ENCODE data around the gene NFKBIA. TPM values are rescaled to one million over a fixed set of nuclear protein-coding genes. Genes with fewer than 3 reads are reported as not detected.

NFKBIA gene
- total RNA-seq, 1 experiment from 2014 or later = 99.4 TPM

DNA sequence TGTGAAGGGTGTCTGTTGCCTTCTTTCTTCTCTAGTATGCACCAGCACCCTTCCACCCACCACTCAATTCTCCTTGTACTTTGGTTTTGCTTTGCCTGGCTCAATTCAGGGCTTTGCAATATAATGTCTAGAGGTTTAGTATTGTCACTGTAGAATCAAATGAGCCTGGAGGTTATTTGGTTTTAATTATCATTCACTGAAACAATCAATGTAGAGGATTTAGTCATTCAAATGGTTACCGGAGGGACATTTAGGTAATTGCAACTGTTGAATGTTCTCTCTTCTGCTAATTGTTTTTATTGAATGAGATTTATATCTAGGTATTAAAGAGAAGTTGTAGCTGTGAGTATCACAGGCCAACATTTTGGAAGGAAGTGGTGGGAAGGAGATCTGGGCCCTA is 29.3 kb upstream of the NFKBIA start:
- POLR2A ChIA-PET = no interaction called here
- no peak for ATAC-seq
- TF ChIP-seq SIN3A (IDR thresholded peaks at IDR 0.05; ENCODE audit: borderline replicate concordance, insufficient read depth, low read depth, low read length) (no peak), POLR2AphosphoS5 (IDR thresholded peaks at IDR 0.05; ENCODE audit: low read depth, low read length) (no peak), TCF7L2 (IDR thresholded peaks at IDR 0.05; ENCODE audit: low read depth, low read length) (no peak)
- TF ChIP-seq, protein P1, sequence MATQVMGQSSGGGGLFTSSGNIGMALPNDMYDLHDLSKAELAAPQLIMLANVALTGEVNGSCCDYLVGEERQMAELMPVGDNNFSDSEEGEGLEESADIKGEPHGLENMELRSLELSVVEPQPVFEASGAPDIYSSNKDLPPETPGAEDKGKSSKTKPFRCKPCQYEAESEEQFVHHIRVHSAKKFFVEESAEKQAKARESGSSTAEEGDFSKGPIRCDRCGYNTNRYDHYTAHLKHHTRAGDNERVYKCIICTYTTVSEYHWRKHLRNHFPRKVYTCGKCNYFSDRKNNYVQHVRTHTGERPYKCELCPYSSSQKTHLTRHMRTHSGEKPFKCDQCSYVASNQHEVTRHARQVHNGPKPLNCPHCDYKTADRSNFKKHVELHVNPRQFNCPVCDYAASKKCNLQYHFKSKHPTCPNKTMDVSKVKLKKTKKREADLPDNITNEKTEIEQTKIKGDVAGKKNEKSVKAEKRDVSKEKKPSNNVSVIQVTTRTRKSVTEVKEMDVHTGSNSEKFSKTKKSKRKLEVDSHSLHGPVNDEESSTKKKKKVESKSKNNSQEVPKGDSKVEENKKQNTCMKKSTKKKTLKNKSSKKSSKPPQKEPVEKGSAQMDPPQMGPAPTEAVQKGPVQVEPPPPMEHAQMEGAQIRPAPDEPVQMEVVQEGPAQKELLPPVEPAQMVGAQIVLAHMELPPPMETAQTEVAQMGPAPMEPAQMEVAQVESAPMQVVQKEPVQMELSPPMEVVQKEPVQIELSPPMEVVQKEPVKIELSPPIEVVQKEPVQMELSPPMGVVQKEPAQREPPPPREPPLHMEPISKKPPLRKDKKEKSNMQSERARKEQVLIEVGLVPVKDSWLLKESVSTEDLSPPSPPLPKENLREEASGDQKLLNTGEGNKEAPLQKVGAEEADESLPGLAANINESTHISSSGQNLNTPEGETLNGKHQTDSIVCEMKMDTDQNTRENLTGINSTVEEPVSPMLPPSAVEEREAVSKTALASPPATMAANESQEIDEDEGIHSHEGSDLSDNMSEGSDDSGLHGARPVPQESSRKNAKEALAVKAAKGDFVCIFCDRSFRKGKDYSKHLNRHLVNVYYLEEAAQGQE (IDR thresholded peaks at IDR 0.05; ENCODE audit: insufficient read depth in 1 of 2, low read depth in 2 of 2, low read length in 1 of 2) = no peak
- TF ChIP-seq, protein P2, sequence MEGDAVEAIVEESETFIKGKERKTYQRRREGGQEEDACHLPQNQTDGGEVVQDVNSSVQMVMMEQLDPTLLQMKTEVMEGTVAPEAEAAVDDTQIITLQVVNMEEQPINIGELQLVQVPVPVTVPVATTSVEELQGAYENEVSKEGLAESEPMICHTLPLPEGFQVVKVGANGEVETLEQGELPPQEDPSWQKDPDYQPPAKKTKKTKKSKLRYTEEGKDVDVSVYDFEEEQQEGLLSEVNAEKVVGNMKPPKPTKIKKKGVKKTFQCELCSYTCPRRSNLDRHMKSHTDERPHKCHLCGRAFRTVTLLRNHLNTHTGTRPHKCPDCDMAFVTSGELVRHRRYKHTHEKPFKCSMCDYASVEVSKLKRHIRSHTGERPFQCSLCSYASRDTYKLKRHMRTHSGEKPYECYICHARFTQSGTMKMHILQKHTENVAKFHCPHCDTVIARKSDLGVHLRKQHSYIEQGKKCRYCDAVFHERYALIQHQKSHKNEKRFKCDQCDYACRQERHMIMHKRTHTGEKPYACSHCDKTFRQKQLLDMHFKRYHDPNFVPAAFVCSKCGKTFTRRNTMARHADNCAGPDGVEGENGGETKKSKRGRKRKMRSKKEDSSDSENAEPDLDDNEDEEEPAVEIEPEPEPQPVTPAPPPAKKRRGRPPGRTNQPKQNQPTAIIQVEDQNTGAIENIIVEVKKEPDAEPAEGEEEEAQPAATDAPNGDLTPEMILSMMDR (IDR thresholded peaks at IDR 0.05) = no peak
- H3K9me3 ChIP-seq (ENCODE audit: control insufficient read depth, insufficient read depth, low read depth, low read length) = no peaks in the 10 kb centered on the region
- in situ Hi-C loops (cut with HindIII; ENCODE audit: low pct_unique_long_range_greater_than_20kb, low sequenced_read_pairs) = no loop called here
- no peak overlapping the region for H3K27ac ChIP-seq (ENCODE audit: low read length)
- no TSS peak for BruUV-seq (replicated peaks)
- no peaks in the 10 kb centered on the region for H3K36me3 ChIP-seq (ENCODE audit: control insufficient read depth, insufficient read depth, low read length)
- H3K4me3 ChIP-seq (ENCODE audit: low read depth in 2 of 2, low read length in 2 of 2) = no peak overlapping the region
- H3K4me1 ChIP-seq (ENCODE audit: control insufficient read depth, insufficient read depth, low read length) = peaks cover 2% of the 10 kb centered on the region; the same call in 1 of the 2 replicates
- CTCF ChIA-PET = no interaction called here
- DNase-seq (ENCODE audit: low read depth, low spot score) = no peak
- no peaks in the 10 kb centered on the region for H3K27me3 ChIP-seq (ENCODE audit: control insufficient read depth, insufficient read depth, low read length)
- intact Hi-C loops (cut with micrococcal nuclease; ENCODE audit: unreplicated experiment) = no loop called here

DNA sequence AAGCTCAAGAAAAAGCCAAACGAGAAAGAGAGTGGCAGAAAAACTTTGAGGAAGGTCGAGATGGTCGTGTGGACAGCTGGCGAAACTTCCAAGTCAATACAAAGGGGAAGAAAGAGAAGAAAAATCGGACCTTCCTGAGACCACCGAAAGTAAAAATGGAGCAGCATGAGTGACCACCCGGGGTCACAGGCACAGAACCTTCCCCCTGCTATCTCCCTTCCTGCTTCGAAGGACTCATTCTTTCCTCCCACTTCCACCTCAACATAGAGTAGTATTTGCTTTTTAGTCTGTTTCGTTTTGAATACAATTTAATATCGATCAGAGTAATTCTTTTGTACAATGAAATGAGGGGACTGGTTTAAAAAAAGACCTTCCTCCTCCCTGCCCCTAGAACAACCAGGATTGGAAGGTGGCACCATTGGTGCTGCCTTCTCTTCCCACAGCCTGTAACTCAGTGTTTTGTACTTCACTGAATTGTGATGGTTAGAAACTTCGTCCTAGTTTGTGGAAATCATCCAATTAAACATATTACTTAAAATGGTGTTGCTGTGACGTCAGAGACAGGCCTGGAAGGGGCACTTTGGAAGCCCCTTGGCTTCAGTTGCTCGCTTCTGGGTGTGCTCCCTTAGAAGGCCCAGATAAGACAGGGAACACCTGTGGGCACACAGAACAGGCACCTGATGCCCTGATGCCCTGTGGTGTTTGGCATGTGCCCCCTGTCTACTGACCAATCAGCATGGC is 26.1 kb upstream of the NFKBIA start:
- no peaks in the 10 kb centered on the region for H3K9me3 ChIP-seq (ENCODE audit: control insufficient read depth, insufficient read depth, low read depth, low read length)
- BruUV-seq (replicated peaks) = no TSS peak
- intact Hi-C loops (cut with micrococcal nuclease; ENCODE audit: unreplicated experiment) = no loop called here
- no peaks in the 10 kb centered on the region for H3K36me3 ChIP-seq (ENCODE audit: control insufficient read depth, insufficient read depth, low read length)
- H3K27ac ChIP-seq (ENCODE audit: low read length) = no peak overlapping the region; the same call in 1 of the 2 replicates
- H3K4me3 ChIP-seq (ENCODE audit: low read depth in 2 of 2, low read length in 2 of 2) = peak overlapping the region in 1 of 2 experiments; percentile 31; a peak in 2 of 4 replicates
- DNase-seq (ENCODE audit: low read depth, low spot score) (no peak), ATAC-seq (no peak)
- H3K27me3 ChIP-seq (ENCODE audit: control insufficient read depth, insufficient read depth, low read length) = no peaks in the 10 kb centered on the region
- H3K4me1 ChIP-seq (ENCODE audit: control insufficient read depth, insufficient read depth, low read length) = peaks cover 2% of the 10 kb centered on the region; the same call in 1 of the 2 replicates
- ChIA-PET CTCF (interaction anchor here (0.7 kb wide), 1 partner anchor 395 kb away, joined by 3 read pairs; the partner anchor contains the start of gene BRMS1L), POLR2A (no interaction called here)
- TF ChIP-seq, protein P1 (IDR thresholded peaks at IDR 0.05; ENCODE audit: insufficient read depth in 1 of 2, low read depth in 2 of 2, low read length in 1 of 2) = no peak
- TF ChIP-seq, protein P2 (IDR thresholded peaks at IDR 0.05) = no peak
- in situ Hi-C loops (cut with HindIII; ENCODE audit: low pct_unique_long_range_greater_than_20kb, low sequenced_read_pairs) = no loop called here

Data from Panc1 (cell line).